Measurements from ENCODE around the gene DHRS4.
"Not testable (repeated sequence)": the region's sequence is repeated elsewhere in the genome, so short reads cannot be mapped to it uniquely, and the experiment has no call there.

DNA sequence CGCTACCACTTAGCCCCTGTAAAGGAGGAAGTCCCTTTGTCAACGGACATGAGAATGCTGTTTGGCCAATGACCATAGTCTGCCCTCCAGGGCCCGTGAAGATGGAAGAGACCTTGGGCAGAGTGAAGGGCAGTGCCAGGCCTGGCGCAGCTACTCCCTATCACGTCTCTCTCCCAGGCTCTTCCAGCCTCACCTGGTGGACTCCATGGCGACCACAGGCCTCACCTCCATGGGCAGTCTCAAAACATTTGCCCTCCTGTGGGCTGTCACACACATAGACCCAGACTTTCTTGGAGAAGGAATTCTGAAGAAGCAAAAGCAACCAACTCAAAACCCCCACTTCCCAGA, 480 bp upstream of the DHRS4 start:
- not testable (repeated sequence) for TF ChIP-seq CREB1 (IDR thresholded peaks at IDR 0.05); CREB1 (CRISPR knock-in tag; IDR thresholded peaks at IDR 0.05); SMAD3 (CRISPR knock-in tag; conservative IDR thresholded peaks at IDR 0.05); CTCF (IDR thresholded peaks at IDR 0.05 in 2 of 3, conservative IDR thresholded peaks at IDR 0.05 in 1 of 3; ENCODE audit: insufficient read depth in 2 of 3, low read depth in 1 of 3, low read length in 3 of 3); SRF (CRISPR knock-in tag; IDR thresholded peaks at IDR 0.05); SNRNP70 (optimal IDR thresholded peaks at IDR 0.05; ENCODE audit: low read depth, low read length); ZBTB9 (CRISPR knock-in tag; IDR thresholded peaks at IDR 0.05); ZNF75A (CRISPR knock-in tag; IDR thresholded peaks at IDR 0.05)
- TF ChIP-seq, protein P1, sequence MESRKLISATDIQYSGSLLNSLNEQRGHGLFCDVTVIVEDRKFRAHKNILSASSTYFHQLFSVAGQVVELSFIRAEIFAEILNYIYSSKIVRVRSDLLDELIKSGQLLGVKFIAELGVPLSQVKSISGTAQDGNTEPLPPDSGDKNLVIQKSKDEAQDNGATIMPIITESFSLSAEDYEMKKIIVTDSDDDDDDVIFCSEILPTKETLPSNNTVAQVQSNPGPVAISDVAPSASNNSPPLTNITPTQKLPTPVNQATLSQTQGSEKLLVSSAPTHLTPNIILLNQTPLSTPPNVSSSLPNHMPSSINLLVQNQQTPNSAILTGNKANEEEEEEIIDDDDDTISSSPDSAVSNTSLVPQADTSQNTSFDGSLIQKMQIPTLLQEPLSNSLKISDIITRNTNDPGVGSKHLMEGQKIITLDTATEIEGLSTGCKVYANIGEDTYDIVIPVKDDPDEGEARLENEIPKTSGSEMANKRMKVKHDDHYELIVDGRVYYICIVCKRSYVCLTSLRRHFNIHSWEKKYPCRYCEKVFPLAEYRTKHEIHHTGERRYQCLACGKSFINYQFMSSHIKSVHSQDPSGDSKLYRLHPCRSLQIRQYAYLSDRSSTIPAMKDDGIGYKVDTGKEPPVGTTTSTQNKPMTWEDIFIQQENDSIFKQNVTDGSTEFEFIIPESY (CRISPR knock-in tag; IDR thresholded peaks at IDR 0.05) = not testable (repeated sequence)
